ENCODE data around the gene COQ3.

- TF ChIP-seq CTCF (conservative IDR thresholded peaks at IDR 0.05 in 1 of 2, IDR thresholded peaks at IDR 0.05 in 1 of 2; ENCODE audit: extremely low read depth in 1 of 2, insufficient read depth in 1 of 2, low read depth in 1 of 2, low read length in 2 of 2) (no peak), EZH2 (IDR thresholded peaks at IDR 0.05; ENCODE audit: borderline replicate concordance, low read length) (no peak)
These were observed 34.2 kb downstream of the COQ3 start for GRCh38 chr6:99359800-99360199.
